GM18498 (cell line): ENCODE results near the gene MC1R.

Experiments
- ATAC-seq: cut with Tn5 transposase; IDR thresholded peaks from one replicate; pipeline ENCODE4 v1.9.1; 2021; ENCODE audit warnings: mild to moderate bottlenecking, moderate library complexity; ENCODE audit not compliant: unreplicated experiment

Gene MC1R

DNA sequence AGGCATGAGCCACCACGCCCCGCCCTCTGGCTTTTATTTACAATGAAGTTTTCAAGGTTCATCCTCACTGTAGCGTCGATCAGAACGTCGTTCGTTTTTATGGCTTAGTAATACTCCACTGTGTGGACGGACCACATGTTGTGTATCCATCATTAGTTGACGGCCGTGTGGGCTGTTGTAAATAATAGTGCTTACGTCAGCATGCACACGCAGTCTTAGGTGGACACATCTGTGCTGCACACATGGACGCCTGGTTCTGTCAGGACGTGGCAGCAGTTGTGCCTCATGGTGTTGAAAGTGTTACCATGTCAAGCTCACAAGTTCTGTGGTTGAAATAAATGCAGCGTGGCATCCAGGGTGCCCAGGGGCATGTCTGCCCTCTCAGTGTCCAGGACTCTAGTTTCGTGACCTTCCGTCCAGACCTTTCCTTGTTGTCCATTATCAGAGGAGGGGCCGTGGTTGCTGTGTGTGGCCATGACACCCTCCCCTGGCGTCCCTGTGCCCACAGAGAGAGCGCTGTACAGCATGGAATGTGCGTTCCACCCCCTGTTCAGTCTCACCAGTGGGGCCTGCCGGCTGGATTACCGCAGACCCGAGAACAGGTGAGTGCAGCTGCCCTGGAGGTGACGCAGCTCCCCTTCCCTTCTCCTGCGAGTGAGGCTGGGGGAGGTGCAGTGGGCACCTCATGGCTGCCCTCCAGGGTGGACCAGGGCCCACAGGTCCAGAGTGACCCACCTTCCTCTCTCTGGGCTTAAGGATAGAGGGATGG is 23.0 kb upstream of the MC1R start:
- ATAC-seq, result no peak

DNA sequence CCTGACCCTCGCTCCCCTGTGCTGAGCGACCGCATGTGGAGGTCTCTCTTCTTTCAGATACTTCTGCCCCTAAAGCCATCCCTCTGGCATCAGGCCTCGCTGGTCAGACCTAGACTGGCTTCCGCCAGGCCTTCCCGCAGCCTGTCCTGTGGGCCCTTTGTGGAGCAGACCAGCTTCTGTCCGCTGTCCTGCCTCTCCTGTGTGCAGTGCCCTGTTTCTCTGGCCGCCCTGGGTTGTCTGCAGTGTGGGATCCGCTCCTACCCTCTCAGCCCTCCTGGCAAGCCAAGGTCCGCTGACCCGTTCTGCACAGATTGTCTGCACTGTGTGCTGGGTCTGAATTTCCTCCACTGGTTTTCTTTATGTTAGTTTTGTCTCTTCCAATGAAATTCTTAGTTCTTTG is 21.5 kb upstream of the MC1R start:
- no peak for ATAC-seq

DNA sequence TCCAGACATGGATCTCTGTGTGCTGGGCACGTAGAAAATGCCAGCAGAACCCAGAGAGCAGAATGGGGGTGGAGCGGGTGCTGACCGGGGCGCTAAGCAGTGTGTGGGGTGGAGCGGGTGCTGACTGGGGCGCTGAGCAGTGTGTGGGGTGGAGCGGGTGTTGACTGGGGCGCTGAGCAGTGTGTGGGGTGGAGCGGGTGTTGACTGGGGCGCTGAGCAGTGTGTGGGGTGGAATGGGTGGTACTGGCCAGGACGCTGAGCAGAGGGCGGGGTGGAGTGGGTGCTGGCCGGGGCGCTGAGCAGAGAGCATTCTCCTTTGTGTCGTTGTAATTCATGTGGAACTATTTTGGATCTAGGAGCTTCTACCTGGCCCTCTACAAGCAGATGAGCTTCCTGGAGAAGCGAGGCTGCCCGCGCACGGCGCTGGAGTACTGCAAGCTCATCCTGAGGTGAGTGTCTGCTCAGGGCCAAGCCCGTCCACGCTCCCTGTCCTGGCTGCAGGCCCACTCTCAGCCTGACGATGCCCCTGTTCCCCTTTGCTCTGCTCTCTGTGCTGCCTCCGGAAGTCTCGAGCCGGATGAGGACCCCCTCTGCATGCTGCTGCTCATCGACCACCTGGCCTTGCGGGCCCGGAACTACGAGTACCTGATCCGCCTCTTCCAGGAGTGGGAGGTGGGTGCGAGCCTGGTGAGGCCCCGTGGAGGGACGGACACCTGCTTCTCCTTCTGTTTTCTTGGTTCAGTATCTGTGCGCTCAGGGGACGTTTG is 20.3 kb upstream of the MC1R start:
- ATAC-seq, result no peak

DNA sequence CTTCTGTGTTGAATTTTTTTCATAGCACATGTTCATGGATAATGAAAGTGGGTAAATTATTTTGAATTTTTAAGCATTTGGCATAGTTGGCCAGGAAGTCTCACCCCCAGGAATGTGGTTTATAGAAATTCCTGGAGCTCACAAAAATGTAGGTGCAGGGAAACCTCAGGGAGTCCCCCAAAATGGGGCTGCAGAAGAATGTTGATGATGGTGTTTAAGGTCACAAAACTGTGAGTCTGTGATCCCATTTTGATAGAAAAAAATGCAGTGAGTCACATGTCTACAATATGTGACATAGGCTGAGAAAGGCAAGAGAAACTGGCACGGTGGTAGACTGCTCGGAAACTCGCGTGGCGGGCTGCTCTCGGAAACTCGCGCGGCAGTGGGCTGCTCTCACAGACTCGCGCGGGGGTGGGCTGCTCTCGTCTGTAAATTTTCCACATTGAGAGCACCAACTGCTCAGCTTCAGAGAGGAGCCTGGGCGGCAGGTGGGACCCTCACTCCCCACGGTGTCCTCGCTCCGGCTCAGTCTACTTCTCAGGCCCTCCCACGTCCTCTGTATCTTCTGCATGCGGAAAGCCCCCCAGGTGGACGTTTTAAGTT is 18.7 kb upstream of the MC1R start:
- ATAC-seq, result no peak

DNA sequence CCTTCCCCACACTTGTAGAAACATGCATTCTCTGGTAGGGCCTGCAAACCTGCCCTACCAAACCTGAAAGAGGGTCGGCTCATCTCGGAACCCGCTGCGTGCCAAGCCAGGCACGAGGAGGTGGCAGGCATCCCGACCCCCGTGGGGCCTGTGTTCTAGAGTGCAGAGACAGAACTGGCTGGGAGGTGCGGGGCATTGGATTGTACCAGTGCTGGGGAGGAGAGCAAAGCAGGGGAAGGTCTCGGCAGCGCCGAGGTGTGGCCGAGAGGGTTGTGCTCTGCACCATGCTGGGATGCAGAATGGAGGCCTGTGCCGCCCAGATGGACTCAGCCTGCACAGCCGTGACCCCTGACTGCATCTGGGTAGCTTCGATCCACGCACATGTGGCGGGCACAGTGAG is 17.8 kb upstream of the MC1R start:
- no peak for ATAC-seq

DNA sequence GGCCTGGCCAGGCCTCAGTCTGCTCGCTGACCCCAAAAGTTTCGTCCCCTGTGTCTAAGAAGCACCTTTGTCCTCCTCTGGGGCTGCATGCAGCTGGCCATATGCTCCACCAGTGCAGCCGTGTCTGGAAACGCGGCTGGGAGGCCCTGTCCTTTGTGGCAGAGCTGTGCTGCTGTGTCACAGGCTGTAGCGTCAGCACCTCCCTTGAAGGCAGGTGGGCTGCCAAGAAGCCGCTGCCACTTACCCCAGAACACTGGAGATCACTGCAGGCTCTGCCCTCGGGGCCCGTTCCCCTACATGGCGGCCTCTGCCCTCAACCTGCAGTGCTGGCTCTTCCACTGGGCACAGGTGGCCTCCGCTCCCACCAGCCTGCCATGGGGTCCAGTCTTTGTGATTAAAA is 15.7 kb upstream of the MC1R start:
- no peak for ATAC-seq

DNA sequence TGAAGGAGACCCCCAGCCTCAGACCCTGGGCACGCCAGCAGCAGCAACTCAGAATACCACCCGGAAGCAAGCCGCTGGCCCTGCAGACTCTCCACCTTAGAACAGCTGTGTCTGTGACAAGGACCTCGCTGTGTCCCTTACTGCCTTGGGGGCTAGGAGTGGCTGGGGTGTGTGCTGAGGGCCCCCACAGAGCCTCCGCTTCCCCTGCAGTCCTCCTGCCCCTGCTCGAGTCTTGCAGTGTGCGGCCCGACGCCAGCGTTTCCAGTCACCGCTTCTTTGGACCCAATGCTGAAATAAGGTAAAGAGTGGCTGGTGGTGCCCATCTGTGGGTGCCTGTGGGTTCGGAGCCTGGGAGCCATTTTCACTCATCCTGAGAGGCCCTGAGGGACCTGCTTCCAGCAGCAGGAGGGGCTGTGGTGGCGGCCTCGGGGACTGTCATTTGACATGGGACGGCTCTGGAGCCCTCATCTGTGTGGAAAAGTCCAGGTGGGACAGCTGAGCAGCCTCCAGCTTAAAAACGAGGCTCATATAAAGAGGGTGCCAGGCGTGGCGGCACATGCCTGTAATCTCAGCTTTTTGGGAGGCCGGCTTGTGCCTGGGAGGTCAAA is 14.7 kb upstream of the MC1R start:
- no peak for ATAC-seq

DNA sequence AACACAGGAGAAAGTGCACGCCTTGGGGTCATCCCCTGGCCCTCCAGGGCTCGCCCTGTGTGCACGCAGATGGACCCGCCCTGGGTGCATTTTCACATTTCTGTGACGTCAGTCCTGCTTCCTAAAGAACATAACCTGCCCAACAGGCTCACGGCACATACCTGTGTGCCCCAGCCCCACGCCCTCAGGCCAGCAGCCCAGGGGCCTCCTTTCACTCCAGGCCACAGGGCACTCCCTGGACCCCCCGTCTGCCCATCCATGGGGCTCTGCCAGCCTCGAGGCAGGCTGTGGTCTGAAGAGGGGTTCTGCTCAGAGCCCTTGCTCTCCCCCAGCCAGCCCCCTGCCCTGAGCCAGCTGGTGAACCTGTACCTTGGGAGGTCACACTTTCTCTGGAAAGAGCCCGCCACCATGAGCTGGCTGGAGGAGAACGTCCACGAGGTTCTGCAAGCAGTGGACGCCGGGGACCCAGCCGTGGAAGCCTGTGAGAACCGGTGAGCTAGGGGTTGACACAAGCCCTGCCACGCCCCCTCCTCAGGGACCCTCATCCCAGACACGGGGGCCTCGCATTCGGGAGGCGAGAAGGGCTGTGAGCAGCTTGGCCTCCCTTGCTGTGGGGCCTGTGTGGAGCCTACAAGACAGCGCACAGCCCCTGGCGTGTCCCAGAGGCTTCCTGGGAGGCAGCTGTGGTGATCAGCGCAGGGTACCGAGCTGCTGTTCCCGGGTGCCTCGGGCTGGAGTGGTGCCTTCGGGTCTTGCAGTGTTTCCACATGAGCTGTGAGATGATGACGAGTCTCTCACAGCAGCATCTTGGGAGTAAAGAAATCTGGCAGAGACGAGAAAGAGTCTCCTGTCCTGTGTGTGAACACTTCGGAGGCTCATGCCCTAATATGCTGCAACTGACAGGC is 13.8 kb upstream of the MC1R start:
- no peak for ATAC-seq

DNA sequence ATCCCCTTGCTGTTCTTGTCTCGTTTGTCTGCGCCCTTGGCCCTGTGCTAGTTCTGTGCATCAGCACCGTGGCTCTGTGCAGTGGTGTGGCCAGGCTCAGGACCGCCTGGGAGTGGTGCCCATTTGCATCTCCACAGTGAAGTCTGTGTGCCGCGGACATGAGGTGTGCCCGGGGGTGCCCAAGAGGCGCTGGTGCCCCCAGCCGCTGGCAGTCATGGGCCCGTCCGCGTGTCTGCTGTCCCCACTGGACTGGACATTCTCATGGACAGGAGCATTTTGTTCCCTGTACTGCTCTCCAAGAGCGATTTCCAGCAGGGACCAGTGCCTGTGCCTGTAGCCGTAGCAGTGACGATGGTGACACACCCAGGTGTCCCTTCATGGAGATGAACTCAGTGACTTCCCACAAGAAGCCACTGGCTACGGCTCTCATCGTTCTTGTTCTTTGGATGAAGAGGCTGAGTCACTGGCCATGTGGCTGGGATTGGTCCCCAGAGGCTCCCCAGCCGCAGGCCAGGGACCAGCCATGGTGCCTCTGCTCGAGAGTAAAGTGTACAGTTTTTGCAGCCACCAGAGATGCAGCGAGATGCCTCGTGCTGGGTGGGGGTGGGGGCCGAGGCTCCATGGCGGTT is 13.0 kb upstream of the MC1R start:
- ATAC-seq, result no peak

DNA sequence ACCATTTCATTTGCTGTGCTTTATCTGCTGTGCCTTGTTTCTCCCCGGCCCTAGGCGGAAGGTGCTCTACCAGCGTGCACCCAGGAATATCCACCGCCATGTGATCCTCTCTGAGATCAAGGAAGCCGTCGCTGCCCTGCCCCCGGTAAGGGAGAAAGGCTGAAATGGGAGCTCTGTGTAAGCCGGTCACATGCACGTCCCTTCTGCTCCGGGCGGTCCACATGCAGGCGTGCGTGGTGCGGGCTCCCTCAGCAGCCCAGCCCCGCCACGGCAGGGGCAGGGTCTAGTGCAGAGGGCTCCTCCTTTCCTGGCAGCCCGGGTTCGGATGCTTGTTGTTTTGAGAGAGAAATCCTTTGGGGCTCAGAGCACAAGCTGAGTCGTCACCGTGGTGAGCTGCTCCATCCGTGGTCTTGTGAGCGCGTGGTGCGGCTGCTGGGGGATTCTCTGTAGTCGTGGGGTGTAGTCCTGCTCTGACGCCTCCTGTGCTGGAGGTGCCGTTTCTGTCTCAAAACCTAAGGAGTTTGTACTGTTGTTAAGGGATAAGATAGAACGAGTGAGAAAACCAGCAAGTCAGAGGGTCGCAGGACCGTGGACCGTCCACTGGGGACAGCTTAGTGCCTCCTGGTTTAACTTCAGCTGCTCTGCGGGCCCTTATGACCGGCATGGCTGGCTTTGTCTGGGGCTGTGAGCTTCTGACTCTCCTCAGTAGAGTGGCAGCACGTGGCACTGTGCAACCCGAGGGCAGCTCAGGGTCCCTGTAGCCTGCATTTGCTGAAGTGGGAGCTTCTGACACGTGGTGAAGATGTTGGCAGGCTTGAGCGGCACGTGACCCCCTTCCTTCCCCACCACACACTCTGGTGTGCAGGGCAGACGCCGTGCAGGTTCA is 12.3 kb upstream of the MC1R start:
- no peak for ATAC-seq

DNA sequence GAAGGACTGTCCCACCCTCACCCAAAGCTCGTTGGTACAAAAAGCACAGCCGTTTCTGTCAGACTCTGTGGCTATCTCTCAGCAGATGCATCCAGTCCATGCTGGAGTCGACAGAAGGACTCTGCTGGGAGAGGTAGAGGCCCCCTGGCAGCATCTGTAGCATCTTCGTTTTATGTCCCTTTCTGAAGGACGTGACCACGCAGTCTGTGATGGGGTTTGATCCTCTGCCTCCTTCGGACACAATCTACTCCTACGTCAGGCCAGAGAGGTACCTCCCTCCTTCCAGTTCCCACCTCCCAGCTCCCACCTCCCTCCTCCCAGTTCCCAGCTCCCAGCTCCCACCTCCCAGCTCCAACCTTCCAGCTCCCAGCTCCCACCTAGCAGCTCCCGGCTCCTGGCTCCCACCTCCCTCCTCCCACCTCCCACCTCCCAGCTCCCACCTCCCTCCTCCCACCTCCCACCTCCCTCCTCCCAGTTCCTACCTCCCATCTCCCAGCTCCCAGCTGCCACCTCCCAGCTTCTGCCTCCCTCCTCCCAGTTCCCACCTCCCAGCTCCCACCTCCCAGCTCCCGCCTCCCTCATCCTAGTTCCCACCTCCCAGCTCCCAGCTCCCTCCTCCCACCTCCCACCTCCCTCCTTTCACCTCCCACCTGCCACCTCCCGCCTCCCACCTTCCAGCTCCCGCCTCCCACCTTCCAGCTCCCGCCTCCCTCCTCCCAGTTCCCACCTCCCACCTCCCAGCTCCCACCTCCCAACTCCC is 11.4 kb upstream of the MC1R start:
- ATAC-seq, result no peak

DNA sequence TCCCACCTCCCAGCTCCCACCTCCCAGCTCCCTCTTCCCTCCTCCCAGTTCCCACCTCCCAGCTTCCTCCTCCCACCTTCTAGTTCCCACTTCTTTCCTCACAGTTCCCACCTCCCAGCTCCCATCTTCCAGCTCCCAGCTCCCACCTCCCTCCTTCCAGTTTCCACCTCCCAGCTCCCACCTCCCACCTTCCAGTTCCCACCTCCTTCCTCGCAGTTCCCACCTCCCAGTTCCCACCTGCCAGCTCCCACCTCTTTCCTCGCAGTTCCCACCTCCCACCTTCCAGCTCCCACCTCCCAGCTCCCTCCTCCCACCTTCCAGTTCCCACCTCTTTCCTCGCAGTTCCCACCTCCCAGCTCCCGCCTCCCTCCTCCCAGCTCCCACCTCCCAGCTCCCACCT is 10.4 kb upstream of the MC1R start:
- no peak for ATAC-seq

DNA sequence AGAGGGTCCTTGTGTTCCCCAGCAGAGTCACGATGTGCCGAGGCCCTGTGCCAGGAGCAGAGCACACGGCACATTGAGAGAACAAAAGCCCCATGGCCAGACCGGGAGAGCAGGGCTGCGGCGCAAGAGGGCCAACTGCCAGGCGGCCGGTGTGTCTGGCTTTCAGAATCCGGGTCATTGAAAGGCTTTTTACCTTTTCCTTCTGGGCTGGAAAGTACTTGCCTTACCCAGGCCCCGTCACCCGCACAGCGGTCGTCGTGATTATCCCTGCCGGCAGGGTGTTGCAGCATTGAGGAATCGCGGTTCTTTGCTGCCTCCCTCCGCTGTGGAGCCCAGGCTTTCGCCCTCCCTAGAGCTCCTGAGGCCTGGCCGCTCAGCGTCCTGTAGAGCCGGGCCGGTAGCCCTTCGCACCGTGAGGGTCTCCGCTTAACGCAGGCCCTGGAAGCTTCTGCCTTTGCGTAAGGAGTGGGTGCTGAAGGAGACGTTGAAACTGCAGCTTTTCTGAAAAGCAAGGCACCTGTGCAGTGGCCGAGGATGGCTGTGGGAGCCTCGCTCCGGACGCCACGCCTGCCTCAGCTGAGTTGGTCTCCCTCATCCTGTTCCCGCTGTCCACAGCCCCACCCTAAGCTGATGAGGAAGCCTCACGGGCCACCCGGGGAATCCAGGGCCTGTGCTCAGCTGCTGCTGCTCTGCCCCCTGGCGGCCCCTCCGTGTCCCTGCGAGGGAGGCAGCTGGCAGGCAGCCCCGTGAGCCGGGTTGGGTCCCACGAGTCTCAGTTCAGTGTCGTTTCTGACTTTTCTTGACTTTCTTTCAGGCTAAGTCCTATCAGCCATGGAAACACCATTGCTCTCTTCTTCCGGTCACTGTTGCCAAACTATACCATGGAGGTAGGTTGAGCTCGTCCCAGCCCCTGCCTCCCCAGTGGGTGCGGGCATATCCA is 8.6 kb upstream of the MC1R start:
- ATAC-seq, result peak; percentile 52

DNA sequence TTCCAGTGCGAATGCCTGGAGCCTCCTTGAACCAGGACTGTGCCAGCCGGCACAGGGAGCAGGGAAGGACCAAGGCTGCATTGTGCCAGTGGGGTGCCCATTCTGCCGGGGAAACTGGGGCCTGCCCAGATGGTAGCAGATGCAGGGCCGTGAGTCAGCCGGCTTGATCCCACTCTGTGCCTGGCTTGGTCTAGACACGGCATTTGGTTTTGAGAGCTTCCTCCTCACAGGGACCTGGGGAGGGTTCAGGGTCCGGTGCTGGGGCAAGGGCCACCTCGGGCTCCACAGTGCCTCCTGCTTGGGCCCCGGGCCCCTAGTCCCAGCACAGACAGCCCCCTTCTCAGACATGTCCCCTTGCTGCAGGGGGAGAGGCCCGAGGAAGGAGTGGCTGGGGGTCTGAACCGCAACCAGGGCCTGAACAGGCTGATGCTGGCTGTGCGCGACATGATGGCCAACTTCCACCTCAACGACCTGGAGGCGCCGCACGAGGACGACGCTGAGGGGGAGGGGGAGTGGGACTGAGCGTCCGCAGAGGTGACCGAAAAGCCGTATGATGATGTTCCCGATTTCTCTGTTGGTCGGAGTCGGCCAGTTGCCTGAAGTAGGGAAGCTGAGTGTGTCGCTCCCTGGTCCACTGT is 7.8 kb upstream of the MC1R start:
- ATAC-seq, result no peak

DNA sequence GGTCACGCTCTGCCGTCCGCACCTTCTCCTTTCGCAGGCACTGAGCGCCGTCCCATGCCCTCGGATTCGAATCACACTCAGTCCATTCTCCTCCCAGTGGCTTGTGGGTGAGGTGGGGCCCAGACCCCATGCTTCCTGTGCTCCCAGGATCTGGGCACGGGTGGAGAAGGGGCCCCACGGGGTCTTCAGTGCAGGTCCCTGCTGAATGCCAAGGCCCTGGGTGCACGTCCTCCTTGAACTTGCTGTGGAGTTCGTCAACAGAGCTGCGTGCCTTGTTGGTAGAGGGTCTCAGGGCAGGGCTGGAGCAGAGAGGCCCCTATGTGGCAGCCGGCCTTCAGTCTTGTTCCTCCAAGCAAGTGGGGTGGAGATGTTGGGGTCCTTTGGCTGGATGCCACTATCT is 7.3 kb upstream of the MC1R start:
- no peak for ATAC-seq

DNA sequence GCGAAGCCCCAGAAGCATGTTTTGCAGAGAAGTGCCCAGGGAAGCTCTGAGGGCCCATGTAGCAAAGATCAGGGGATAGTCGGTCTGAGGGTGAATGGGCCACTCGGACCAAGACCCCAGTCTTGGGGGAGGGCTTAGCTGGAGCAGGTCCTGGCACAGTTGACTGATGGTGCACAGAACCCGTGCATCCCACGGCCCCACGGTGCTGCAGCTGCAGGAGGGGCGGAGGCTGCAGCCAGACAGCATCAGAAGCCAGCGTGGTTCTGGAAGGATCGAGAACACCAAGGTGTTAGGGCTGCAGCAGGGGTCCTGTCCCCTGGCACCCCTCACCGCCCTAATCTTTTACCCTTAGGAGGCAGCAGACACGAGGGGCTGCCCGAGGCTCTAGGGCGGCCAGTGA is 6.5 kb upstream of the MC1R start:
- no peak for ATAC-seq

DNA sequence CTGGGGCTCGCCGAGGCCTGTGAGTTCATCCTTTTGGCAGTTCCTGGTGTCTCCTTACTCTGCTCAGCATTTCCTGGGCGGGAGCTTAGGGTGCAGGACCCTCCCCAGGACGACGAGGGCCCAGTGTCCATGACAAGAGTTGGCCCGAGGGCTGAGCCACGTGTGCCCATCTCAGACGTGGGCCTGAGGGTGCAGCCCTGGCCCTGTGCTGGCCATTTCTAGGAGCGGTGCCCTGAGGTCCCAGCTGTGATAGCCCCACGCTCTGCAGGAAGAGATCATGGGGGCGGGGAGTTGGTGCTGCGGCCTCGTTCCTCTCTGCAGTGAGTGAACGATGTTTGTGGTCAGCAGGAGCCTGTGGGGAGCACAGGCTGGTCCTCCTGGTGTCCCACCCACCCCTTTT is 6.0 kb upstream of the MC1R start:
- no peak for ATAC-seq
